HepG2 (cell line): ENCODE results near the gene STEAP1B. TPM values are rescaled to one million over a fixed set of nuclear protein-coding genes. Genes with fewer than 3 reads are reported as not detected.
A peak's percentile ranks its signal among the peaks of the same experiment; 100 is the strongest.

Source experiments
- ARNTL ChIP-seq: sonication (generic); formaldehyde crosslinking; IDR thresholded peaks from 2 replicates; pipeline ENCODE4 v1.4.0; 2020; ENCODE audit warnings: mild to moderate bottlenecking, missing genetic modification reagents
- BATF2 ChIP-seq: sonication (generic); formaldehyde crosslinking; IDR thresholded peaks from 2 replicates; pipeline ENCODE4 v1.8.0; 2022; ENCODE audit warnings: mild to moderate bottlenecking, missing genetic modification reagents, moderate library complexity
- CC2D1A ChIP-seq: sonication (generic); formaldehyde crosslinking; IDR thresholded peaks from 2 replicates; pipeline ENCODE4 v1.8.1; 2023; ENCODE audit warnings: mild to moderate bottlenecking, missing genetic modification reagents
- FOSL2 ChIP-seq: sonication (generic); formaldehyde crosslinking; IDR thresholded peaks from 2 replicates; pipeline ENCODE4 v1.4.0; 2020; ENCODE audit warnings: missing genetic modification reagents
- GFI1 ChIP-seq: sonication (generic); formaldehyde crosslinking; IDR thresholded peaks from 2 replicates; pipeline ENCODE4 v1.5.0; 2020; ENCODE audit warnings: missing genetic modification reagents, mild to moderate bottlenecking, borderline replicate concordance
- KDM5A ChIP-seq: fragments of 200-600 bp; sonication (generic); IDR thresholded peaks from 2 replicates; pipeline ENCODE4 v1.7.0; 2018; ENCODE audit warnings: antibody characterized with exemption, mild to moderate bottlenecking, low read length, borderline replicate concordance
- KMT2A ChIP-seq: sonication (generic); formaldehyde crosslinking; IDR thresholded peaks from 2 replicates; pipeline ENCODE4 v1.4.0; 2020; ENCODE audit warnings: missing genetic modification reagents
- NR3C1 ChIP-seq: sonication (generic); formaldehyde crosslinking; IDR thresholded peaks from 2 replicates; pipeline ENCODE4 v1.4.0; 2020; ENCODE audit warnings: missing genetic modification reagents
- SNAPC4 ChIP-seq: sonication (generic); formaldehyde crosslinking; IDR thresholded peaks from 2 replicates; pipeline ENCODE4 v1.4.0; 2020; ENCODE audit warnings: mild to moderate bottlenecking, missing genetic modification reagents
- TAF15 ChIP-seq: fragments of 200-400 bp; formaldehyde crosslinking; IDR thresholded peaks from one replicate; pipeline ENCODE4 v1.6.1; 2018; ENCODE audit warnings: mild to moderate bottlenecking, low read depth, low read length; ENCODE audit not compliant: poor library complexity, severe bottlenecking
- YEATS4 ChIP-seq: sonication (generic); formaldehyde crosslinking; IDR thresholded peaks from 2 replicates; pipeline ENCODE4 v1.4.0; 2020; ENCODE audit warnings: missing genetic modification reagents, borderline replicate concordance
- ZNF674 ChIP-seq: sonication (generic); formaldehyde crosslinking; IDR thresholded peaks from 2 replicates; pipeline ENCODE4 v1.5.0; 2020; ENCODE audit warnings: low read depth, mild to moderate bottlenecking, missing genetic modification reagents
- ZNF724P ChIP-seq: sonication (generic); formaldehyde crosslinking; IDR thresholded peaks from 2 replicates; pipeline ENCODE4 v1.8.0; 2022; ENCODE audit warnings: missing genetic modification reagents, borderline replicate concordance
- polyA plus RNA-seq, 8 experiments: library from polyadenylated mRNA; depleted of rRNA in 3 of 8; stranded (reverse) in 7 of 8; unstranded in 1 of 8; fragments of >200 nt; fragmentation: Illumina TruSeq in 4 of 8; extraction: Trizol in 4 of 8; gene quantifications; 2 replicates each; pipeline versions ENCODE4 v1.2.1 to v1.2.3, GENCODE V29; 2011 to 2016; ENCODE audit warnings: low read depth in 4 of 8, missing spikeins in 1 of 8, mixed read lengths in 1 of 8; ENCODE audit not compliant: insufficient read depth in 1 of 8
- total RNA-seq, 5 experiments: library from RNA; depleted of rRNA; stranded (reverse); fragments of >200 nt; fragmentation: Illumina TruSeq; extraction: Trizol; gene quantifications; 2 replicates each; pipeline ENCODE4 v1.2.3, GENCODE V29; 2016; ENCODE audit warnings: low read depth in 1 of 5
- TF ChIP-seq, protein P1 (sequence below): sonication (generic); formaldehyde crosslinking; IDR thresholded peaks from 2 replicates; pipeline ENCODE4 v1.8.0; 2022; ENCODE audit warnings: mild to moderate bottlenecking, missing genetic modification reagents, borderline replicate concordance
- TF ChIP-seq, protein P2 (sequence below): sonication (generic); formaldehyde crosslinking; IDR thresholded peaks from 2 replicates; pipeline ENCODE4 v1.4.0; 2020; ENCODE audit warnings: missing genetic modification reagents

STEAP1B gene
- total and polyA plus RNA-seq, 2 of the 13 experiments (the other 11 are each of a cell fraction or from before 2014, with no cell fraction given) = not detected

GRCh38 chr7:22443370-22444180, 56.4 kb downstream of the STEAP1B start (continued):
- TF ChIP-seq SNAPC4 (CRISPR knock-in tag) (no peak), YEATS4 (CRISPR knock-in tag) (peak; percentile 76), TAF15 (no peak), FOSL2 (peak; percentile 89), KDM5A (no peak), BATF2 (CRISPR knock-in tag) (no peak), NR3C1 (CRISPR knock-in tag) (no peak), KMT2A (CRISPR knock-in tag) (no peak), GFI1 (CRISPR knock-in tag) (peak; percentile 79; the same call in 1 of the 2 replicates), ZNF724P (CRISPR knock-in tag) (0 out of 2 replicates have a peak, but pooled peaks have one; percentile 31), CC2D1A (CRISPR knock-in tag) (0 out of 2 replicates have a peak, but pooled peaks have one; percentile 86), ARNTL (CRISPR knock-in tag) (peak; percentile 92), ZNF674 (CRISPR knock-in tag) (no peak)
- TF ChIP-seq, protein P1, sequence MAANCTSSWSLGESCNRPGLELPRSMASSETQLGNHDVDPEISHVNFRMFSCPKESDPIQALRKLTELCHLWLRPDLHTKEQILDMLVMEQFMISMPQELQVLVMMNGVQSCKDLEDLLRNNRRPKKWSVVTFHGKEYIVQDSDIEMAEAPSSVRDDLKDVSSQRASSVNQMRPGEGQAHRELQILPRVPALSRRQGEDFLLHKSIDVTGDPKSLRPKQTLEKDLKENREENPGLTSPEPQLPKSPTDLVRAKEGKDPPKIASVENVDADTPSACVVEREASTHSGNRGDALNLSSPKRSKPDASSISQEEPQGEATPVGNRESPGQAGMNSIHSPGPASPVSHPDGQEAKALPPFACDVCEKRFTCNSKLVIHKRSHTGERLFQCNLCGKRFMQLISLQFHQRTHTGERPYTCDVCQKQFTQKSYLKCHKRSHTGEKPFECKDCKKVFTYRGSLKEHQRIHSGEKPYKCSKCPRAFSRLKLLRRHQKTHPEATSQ (CRISPR knock-in tag) = 0 out of 2 replicates have a peak, but pooled peaks have one; percentile 18
- TF ChIP-seq, protein P2, sequence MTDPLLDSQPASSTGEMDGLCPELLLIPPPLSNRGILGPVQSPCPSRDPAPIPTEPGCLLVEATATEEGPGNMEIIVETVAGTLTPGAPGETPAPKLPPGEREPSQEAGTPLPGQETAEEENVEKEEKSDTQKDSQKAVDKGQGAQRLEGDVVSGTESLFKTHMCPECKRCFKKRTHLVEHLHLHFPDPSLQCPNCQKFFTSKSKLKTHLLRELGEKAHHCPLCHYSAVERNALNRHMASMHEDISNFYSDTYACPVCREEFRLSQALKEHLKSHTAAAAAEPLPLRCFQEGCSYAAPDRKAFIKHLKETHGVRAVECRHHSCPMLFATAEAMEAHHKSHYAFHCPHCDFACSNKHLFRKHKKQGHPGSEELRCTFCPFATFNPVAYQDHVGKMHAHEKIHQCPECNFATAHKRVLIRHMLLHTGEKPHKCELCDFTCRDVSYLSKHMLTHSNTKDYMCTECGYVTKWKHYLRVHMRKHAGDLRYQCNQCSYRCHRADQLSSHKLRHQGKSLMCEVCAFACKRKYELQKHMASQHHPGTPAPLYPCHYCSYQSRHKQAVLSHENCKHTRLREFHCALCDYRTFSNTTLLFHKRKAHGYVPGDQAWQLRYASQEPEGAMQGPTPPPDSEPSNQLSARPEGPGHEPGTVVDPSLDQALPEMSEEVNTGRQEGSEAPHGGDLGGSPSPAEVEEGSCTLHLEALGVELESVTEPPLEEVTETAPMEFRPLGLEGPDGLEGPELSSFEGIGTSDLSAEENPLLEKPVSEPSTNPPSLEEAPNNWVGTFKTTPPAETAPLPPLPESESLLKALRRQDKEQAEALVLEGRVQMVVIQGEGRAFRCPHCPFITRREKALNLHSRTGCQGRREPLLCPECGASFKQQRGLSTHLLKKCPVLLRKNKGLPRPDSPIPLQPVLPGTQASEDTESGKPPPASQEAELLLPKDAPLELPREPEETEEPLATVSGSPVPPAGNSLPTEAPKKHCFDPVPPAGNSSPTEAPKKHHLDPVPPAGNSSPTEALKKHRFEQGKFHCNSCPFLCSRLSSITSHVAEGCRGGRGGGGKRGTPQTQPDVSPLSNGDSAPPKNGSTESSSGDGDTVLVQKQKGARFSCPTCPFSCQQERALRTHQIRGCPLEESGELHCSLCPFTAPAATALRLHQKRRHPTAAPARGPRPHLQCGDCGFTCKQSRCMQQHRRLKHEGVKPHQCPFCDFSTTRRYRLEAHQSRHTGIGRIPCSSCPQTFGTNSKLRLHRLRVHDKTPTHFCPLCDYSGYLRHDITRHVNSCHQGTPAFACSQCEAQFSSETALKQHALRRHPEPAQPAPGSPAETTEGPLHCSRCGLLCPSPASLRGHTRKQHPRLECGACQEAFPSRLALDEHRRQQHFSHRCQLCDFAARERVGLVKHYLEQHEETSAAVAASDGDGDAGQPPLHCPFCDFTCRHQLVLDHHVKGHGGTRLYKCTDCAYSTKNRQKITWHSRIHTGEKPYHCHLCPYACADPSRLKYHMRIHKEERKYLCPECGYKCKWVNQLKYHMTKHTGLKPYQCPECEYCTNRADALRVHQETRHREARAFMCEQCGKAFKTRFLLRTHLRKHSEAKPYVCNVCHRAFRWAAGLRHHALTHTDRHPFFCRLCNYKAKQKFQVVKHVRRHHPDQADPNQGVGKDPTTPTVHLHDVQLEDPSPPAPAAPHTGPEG = no peak
